Fibroblast of the aortic adventitia (primary cell): ENCODE measurements around the gene ELOVL2. TPM values are rescaled to one million over a fixed set of nuclear protein-coding genes. Genes with fewer than 3 reads are reported as not detected.

ENCODE experiments used
- DNase-seq: peaks from one replicate; pipeline ENCODE4 v3.0.0-alpha.2; 2010; ENCODE audit warnings: low read depth
- H3K4me3 ChIP-seq: 2 replicates; pipeline ENCODE4 v1.5.1; 2011; ENCODE audit warnings: low read depth, mild to moderate bottlenecking, control low read depth, low read length, moderate library complexity
- total RNA-seq: library from RNA; depleted of rRNA; stranded (reverse); fragments of >200 nt; gene quantifications from 2 replicates; pipeline ENCODE4 v1.2.3, GENCODE V29; 2012; ENCODE audit warnings: low replicate concordance
- TF ChIP-seq, protein P1 (sequence below): IDR thresholded peaks from 2 replicates; pipeline ENCODE4 v1.5.1; 2011; ENCODE audit warnings: mild to moderate bottlenecking, low read length, control low read depth, inconsistent platforms; ENCODE audit not compliant: insufficient read depth

Gene ELOVL2
- total RNA-seq, 1 donor: 0.18 TPM

DNA sequence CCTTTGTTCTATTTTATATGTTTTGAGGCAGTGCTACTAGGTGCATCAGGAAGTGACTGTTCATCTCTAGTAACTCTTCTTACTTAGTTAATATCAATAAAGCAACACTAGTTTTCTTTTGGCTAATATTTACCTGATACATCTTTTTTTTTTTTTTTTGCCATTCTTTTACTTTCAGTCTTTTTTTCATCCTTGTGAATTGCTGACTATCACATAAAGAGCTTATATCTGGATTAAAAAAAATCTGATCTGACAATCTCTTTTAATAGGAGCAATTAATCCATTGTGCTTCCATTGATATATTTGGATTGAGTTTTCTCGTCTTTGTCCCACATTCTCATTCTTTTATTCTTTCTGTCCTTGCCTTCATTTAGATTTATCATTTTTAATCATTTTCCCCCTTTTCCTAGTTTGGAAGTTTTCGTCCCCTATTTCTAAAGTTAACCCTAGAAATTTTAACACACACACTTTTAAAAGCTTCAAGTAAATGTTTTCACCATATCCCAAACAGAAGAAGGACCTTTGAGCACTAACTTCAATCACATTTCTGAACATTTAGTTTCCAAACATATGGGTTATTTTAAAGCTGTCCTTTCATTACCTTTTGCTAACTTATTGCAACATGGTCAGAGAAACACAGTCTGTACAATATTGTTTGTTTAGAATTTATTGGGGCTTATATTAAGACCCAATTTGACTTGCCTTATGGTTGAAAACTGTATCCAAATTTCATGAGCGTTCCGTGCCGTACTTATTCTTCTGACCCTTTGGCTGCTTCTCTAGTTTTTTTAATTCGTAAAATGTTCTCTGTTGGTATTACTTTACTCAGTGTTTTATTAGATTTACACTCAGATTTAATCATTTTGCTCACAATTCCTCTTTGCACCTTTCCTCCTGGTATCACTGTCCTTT, 94.3 kb downstream of the ELOVL2 start:
- DNase-seq: no peak
- TF ChIP-seq, protein P1, sequence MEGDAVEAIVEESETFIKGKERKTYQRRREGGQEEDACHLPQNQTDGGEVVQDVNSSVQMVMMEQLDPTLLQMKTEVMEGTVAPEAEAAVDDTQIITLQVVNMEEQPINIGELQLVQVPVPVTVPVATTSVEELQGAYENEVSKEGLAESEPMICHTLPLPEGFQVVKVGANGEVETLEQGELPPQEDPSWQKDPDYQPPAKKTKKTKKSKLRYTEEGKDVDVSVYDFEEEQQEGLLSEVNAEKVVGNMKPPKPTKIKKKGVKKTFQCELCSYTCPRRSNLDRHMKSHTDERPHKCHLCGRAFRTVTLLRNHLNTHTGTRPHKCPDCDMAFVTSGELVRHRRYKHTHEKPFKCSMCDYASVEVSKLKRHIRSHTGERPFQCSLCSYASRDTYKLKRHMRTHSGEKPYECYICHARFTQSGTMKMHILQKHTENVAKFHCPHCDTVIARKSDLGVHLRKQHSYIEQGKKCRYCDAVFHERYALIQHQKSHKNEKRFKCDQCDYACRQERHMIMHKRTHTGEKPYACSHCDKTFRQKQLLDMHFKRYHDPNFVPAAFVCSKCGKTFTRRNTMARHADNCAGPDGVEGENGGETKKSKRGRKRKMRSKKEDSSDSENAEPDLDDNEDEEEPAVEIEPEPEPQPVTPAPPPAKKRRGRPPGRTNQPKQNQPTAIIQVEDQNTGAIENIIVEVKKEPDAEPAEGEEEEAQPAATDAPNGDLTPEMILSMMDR: no peak
- no peak overlapping the region for H3K4me3 ChIP-seq

DNA sequence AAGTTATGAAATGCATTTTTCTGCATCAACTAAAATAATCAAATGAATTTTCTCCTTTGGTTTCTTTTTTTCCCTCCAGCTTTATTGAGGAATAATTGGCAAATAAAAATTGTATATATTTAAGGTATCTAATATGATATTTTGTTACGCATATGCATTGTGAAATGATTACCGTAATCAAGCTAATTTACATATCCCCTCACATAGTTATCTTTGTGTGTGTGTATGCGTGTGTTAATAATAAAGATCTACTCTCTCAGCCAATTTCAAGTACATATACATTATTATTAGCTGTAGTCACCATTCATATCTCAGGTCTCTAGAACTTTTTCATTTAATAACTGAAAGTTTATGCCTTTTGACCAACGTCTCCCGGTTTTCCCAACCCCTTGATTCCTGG, 96.1 kb downstream of the ELOVL2 start:
- no peak overlapping the region for H3K4me3 ChIP-seq
- no peak for DNase-seq
- TF ChIP-seq, protein P1: no peak

DNA sequence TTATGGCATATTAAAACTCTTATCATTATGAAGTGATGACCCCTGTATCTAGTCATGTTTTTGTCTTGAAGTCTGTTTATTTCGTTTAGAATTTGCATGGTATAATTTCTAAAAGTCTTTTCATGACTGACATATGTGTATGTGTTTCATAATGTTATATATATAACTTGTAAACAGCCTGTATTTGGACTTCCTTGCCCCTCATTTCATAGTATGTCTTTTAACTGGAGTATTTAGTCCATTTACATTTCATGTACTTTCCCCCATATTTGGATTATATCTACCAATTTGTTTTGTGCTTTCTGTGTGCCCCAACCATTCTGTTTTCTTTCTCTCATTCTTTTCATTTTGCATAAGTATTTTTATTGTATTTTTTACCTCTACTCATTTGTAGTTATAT, 98.3 kb downstream of the ELOVL2 start:
- no peak for DNase-seq
- no peak overlapping the region for H3K4me3 ChIP-seq
- TF ChIP-seq, protein P1: no peak

DNA sequence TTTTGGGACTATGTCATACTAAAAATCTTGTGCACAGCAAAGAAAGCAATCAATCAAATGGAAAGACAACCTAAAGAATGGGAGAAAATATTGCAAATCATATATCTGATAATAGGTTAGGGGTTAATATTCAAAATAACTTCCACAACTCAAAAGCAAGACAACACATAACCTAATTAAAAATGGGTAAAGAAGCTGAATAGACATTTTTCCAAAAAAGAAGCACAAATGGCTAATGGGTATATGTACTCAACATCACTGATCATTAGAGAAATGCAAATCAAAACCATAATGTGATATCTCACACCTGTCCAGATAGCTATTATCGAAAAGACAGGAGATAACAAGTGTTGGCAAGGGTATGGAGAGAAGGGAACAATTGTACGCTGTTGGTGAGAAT, 104.3 kb downstream of the ELOVL2 start:
- TF ChIP-seq, protein P1: no peak
- no peak for DNase-seq
- no peak overlapping the region for H3K4me3 ChIP-seq

DNA sequence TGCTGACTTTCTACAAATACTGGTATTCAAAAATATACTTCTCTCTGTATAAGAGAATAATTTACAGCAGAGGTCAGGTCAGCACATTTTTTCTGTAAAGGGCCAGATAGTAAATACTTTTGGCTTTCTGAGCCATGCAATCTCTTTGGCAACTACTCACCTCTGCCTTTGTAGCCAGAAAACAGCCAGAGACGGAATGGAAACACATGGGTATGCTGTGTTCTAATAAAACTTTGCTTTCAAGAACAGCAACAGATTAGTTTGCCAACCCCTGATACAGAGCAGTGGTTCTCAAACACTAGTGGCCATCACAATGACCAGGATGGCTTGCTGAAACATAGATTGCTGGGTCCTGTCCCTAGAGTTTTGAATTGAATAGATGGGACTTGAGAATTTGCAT, 111.0 kb downstream of the ELOVL2 start:
- TF ChIP-seq, protein P1: no peak
- no peak for DNase-seq

More for the DNA sequence above, 111.0 kb downstream of the ELOVL2 start:
- H3K4me3 ChIP-seq: no peak overlapping the region

Other genes with a start within 250 kb of the ELOVL2 start
- under 0.01 TPM in 1 of 2 replicates, not detected in the other for gene MAK, start 205.8 kb downstream of the ELOVL2 start, total RNA-seq
- gene GCM2, start 162.3 kb downstream of the ELOVL2 start, total RNA-seq: not detected in 2 replicates
- gene SYCP2L, start 157.3 kb downstream of the ELOVL2 start, total RNA-seq: under 0.01 TPM in 1 of 2 replicates, not detected in the other
- gene SMIM13, start 49.5 kb upstream of the ELOVL2 start, total RNA-seq: 2.3 and 8.1 TPM in 2 replicates
- gene ERVFRD-1, start 67.4 kb upstream of the ELOVL2 start, total RNA-seq: not detected in 2 replicates
- 0.33 and 0.36 TPM in 2 replicates for gene NEDD9, start 188.4 kb upstream of the ELOVL2 start, total RNA-seq